Fibroblast of pulmonary artery (primary cell): Measurements from ENCODE around the gene CSRP3.
A peak's percentile ranks its signal among the peaks of the same experiment; 100 is the strongest.

Source experiments
- DNase-seq: peaks from one replicate; pipeline ENCODE4 v3.0.0-alpha.2; 2010; ENCODE audit warnings: low read depth
- H3K4me3 ChIP-seq: replicated peaks from 2 replicates; pipeline ENCODE4 v1.5.1; 2011; ENCODE audit warnings: low read depth, mild to moderate bottlenecking, control low read depth, low read length, moderate library complexity
- TF ChIP-seq, protein P1 (sequence below): IDR thresholded peaks from 2 replicates; pipeline ENCODE4 v1.5.1; 2011; ENCODE audit warnings: mild to moderate bottlenecking, control low read depth, low read length, inconsistent platforms; ENCODE audit errors: missing control alignments

Gene CSRP3

DNA sequence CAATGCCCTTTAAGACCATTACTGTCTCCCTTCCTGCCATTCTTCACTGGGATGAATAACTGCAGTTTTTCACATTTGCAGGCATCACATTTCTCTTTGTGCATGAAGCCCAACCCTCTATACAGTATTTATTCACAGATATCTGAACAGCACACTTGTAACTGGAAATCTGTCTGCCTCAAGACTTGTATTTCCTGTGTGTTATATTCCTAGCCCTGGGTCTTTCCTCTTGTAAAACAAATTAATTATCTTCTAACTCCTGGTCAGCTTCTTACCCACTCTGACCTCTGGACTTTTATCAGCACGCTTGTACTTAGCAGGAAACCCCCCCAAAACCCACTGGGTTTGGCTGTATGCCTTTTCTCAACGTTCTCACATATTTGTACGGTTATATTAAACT, 2.0 kb downstream of the CSRP3 start:
- TF ChIP-seq, protein P1, sequence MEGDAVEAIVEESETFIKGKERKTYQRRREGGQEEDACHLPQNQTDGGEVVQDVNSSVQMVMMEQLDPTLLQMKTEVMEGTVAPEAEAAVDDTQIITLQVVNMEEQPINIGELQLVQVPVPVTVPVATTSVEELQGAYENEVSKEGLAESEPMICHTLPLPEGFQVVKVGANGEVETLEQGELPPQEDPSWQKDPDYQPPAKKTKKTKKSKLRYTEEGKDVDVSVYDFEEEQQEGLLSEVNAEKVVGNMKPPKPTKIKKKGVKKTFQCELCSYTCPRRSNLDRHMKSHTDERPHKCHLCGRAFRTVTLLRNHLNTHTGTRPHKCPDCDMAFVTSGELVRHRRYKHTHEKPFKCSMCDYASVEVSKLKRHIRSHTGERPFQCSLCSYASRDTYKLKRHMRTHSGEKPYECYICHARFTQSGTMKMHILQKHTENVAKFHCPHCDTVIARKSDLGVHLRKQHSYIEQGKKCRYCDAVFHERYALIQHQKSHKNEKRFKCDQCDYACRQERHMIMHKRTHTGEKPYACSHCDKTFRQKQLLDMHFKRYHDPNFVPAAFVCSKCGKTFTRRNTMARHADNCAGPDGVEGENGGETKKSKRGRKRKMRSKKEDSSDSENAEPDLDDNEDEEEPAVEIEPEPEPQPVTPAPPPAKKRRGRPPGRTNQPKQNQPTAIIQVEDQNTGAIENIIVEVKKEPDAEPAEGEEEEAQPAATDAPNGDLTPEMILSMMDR = no peak
- no peak overlapping the region for H3K4me3 ChIP-seq
- DNase-seq = peak; percentile 18

DNA sequence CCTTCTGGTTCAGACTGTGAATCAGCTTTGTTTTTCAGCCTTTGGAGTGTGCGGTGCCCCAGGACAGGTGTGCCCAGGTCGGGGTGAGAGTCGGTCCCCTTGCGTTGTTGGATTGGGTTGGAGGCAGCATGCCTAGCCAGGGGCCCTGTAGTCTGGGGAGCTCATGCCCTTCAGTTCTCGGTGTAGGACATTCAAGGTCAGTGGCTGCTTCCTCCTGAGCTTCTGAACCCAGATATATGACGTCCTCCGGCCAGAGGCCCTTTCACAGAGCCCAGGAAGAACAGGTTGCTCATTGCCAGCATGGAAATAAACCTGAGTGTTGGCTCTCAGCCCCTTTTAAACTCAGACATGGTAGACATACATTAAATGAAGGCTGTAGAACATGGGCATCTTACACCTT, 2.7 kb downstream of the CSRP3 start:
- H3K4me3 ChIP-seq = no peak overlapping the region
- TF ChIP-seq, protein P1 = no peak
- DNase-seq = no peak

DNA sequence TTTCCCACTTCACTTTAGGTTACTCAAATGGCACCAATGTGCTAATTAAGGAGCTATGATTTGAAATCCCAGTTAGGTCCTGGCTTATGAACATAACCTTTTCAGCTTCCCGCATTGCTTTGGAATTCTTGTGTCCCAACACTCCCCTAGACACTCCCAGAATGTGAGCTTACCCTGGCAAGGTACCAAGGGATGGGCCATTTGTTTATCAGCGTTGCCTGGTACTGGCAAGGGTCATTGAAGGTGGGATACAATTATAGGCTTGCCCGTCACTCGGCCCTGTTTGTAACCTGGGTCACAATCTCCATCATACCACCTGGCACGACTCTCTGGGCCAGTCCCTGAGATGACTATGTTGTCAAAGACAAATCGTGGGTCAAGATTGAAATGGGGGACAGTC, 5.4 kb downstream of the CSRP3 start:
- no peak for DNase-seq
- TF ChIP-seq, protein P1 = no peak
- H3K4me3 ChIP-seq = no peak overlapping the region

DNA sequence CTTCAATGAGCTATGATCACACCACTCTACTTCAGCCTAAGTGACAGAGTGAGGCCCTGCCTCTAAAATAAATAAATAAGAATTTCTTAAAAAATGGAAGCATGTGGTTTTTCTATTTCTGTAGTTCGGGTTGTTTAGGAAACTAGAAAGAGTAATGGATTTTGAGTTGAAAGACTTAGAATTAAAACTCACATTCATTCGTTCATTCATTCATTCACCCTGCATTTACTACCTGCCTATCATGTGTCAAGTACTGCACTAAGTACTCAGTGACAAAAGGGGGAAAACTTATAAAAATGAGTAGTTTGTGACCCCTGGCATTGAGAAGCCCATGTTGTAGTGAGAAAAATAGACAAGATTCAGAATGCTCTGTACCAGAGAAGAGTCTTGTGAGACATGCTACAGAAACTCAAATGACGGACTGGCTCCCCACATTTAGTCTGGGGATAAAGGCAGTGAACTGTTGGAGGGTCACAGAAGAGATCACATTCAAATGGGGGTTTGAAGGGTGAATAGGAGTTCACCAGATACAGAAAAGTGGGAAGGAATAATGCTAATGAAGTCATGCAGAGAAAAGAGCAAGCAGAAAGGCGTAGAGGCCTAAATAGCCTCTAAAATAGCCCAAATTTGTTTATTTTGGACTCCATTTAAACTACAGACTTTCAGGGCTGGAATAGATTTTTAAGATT, 7.0 kb downstream of the CSRP3 start:
- no peak for DNase-seq
- TF ChIP-seq, protein P1 = no peak
- H3K4me3 ChIP-seq = no peak overlapping the region

DNA sequence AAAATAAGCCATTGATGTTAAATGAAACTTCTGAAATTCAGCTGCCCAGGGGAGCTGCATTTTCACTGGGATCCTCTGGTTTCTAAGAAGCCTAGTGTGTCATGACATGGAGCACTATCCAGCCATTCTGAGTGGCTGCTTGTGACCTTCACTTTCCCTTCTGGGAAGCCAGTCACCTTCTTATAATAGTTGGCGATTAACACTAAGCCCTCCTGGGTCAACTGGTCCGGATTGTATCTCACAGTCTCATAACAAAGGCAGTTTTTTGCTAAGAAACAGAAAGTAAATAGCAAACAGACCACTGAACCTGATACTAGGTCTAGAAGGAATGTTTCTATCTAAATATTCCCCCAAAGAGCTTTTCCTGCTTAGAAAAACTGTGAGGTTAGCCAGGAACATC, 7.9 kb downstream of the CSRP3 start:
- TF ChIP-seq, protein P1 = no peak
- H3K4me3 ChIP-seq = no peak overlapping the region
- DNase-seq = no peak

DNA sequence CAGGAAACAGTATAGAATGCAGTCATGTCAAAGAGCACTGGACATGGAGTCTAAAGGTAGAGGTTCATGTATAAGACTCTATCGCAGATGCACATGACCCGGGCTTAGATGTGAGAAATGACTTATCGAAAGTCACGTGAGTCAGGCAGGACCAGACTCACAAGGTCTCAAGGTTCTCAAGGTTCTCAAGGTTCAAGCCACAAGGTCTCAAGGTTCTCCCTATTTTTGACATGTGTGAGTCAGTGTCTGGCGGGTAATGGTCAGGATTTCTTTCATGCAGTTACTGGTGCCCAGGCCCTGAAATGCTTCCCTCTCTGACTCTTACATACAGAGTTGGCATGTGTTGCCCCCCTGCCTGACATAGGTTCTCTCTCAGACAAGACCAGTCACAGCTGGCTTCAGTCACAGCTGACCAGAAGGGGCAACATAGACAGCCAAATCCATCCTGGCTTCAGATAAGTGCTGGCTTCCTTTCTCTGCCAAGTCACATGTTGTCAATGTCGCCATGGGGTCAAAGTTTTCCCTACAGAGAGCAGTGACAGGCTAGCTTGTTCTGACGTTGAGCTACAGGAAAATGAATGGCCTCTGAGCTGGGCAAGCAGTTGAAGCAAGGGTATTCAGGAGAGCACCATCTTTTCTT, 10.1 kb downstream of the CSRP3 start:
- no peak overlapping the region for H3K4me3 ChIP-seq
- TF ChIP-seq, protein P1 = no peak
- no peak for DNase-seq

DNA sequence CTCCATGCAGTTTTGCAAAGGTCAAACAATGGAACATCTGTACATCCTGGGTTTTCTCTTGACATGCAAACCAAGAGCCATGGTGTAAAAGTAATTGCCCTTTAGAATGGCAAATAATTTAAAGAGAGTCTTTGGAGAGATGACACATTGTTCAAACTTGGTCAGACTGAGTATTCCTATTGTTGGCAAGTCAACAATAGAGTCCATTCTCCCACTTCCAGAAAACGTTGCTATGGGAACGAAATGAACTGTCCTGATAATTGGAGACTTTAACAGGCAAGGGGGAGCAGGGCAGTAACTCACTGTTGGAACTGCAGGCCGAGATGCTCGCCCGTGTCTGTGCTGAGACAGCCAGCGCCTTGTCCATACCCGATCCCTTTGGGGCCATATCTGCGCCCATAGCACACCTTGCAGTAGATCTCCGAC, 13.9 kb downstream of the CSRP3 start:
- TF ChIP-seq, protein P1 = no peak
- H3K4me3 ChIP-seq = no peak overlapping the region
- DNase-seq = no peak
